NCI-H345 treated with DMSO at 0.1 percent for 48 hours (cell line): ENCODE data around the gene PTPRN2.
A peak's percentile ranks its signal among the peaks of the same experiment; 100 is the strongest.

Experiments
- DNase-seq: peaks from one replicate; lab custom pipeline; 2025; ENCODE audit not compliant: unreplicated experiment; lab: John Stamatoyannopoulos, UW

The PTPRN2 gene

GRCh38 chr7:158027646-158028045 lies 560.0 kb downstream of the PTPRN2 start:
- DNase-seq: no peak

GRCh38 chr7:158026636-158027265 lies 560.9 kb downstream of the PTPRN2 start:
- no peak for DNase-seq

- DNase-seq: no peak
Measured at GRCh38 chr7:158025686-158026600, 561.7 kb downstream of the PTPRN2 start.

- DNase-seq: no peak
Measured at GRCh38 chr7:158024881-158025280, 562.7 kb downstream of the PTPRN2 start.

GRCh38 chr7:158024351-158024715 lies 563.3 kb downstream of the PTPRN2 start:
- no peak for DNase-seq

GRCh38 chr7:158023681-158024350 lies 563.8 kb downstream of the PTPRN2 start:
- DNase-seq: no peak

- DNase-seq: no peak
Measured at GRCh38 chr7:158023157-158023556, 564.5 kb downstream of the PTPRN2 start.

GRCh38 chr7:158022601-158023000 lies 565.0 kb downstream of the PTPRN2 start:
- no peak for DNase-seq

- DNase-seq: no peak
Measured at GRCh38 chr7:158021836-158022235, 565.8 kb downstream of the PTPRN2 start.

- DNase-seq: no peak
Measured at GRCh38 chr7:158020706-158021095, 566.9 kb downstream of the PTPRN2 start.

- no peak for DNase-seq
Measured at GRCh38 chr7:158019726-158020705, 567.6 kb downstream of the PTPRN2 start.

GRCh38 chr7:158018971-158019645 lies 568.5 kb downstream of the PTPRN2 start:
- DNase-seq: no peak

- no peak for DNase-seq
Measured at GRCh38 chr7:158018098-158018762, 569.4 kb downstream of the PTPRN2 start.

GRCh38 chr7:158017111-158018097 lies 570.2 kb downstream of the PTPRN2 start:
- peak; percentile 42 for DNase-seq

GRCh38 chr7:158016180-158017097 lies 571.2 kb downstream of the PTPRN2 start:
- DNase-seq: peak; percentile 34

- no peak for DNase-seq
Measured at GRCh38 chr7:158015403-158016179, 572.0 kb downstream of the PTPRN2 start.

GRCh38 chr7:158014976-158015375 lies 572.6 kb downstream of the PTPRN2 start:
- no peak for DNase-seq
